Mesenchymal stem cell (in vitro differentiated cells and primary cell): Measurements from ENCODE around the gene ADCY10.
A peak's percentile ranks its signal among the peaks of the same experiment; 100 is the strongest.

ENCODE experiments used
- DNase-seq: peaks from one replicate; pipeline ENCODE4 v3.0.0-alpha.2; 2013
- H2AFZ ChIP-seq: one replicate; pipeline ENCODE4 v1.6.1; 2013; ENCODE audit warnings: low read depth, mild to moderate bottlenecking, control low read depth, inconsistent platforms, low read length, moderate library complexity
- H2AK5ac ChIP-seq: 2 replicates; pipeline ENCODE4 v1.6.1; 2013; ENCODE audit warnings: low read length, moderate library complexity, mild to moderate bottlenecking, inconsistent platforms; ENCODE audit not compliant: severe bottlenecking
- H2BK120ac ChIP-seq: one replicate; pipeline ENCODE4 v1.6.1; 2013; ENCODE audit warnings: low read depth, mild to moderate bottlenecking, inconsistent platforms, low read length, moderate library complexity
- H2BK12ac ChIP-seq, 2 experiments: one replicate each; pipeline ENCODE4 v1.6.1; 2013; ENCODE audit warnings: inconsistent platforms in 2 of 2, low read length in 2 of 2, mild to moderate bottlenecking in 2 of 2, moderate library complexity in 2 of 2, control low read depth in 1 of 2
- H2BK15ac ChIP-seq: one replicate; pipeline ENCODE4 v1.6.1; 2013; ENCODE audit warnings: mild to moderate bottlenecking, low read depth, inconsistent platforms; ENCODE audit not compliant: poor library complexity, severe bottlenecking
- H2BK5ac ChIP-seq: 2 replicates; pipeline ENCODE4 v1.6.1; 2013; ENCODE audit warnings: low read depth, mild to moderate bottlenecking, low read length, control low read depth, inconsistent platforms; ENCODE audit not compliant: poor library complexity, severe bottlenecking
- H3K14ac ChIP-seq, 2 experiments: one replicate each; pipeline ENCODE4 v1.6.1; 2013; ENCODE audit warnings: inconsistent platforms in 2 of 2, low read length in 2 of 2, control low read depth in 1 of 2, mild to moderate bottlenecking in 1 of 2, moderate library complexity in 1 of 2
- H3K18ac ChIP-seq, 2 experiments: one replicate each; pipeline ENCODE4 v1.6.1; 2013; ENCODE audit warnings: inconsistent platforms in 2 of 2, low read length in 2 of 2, control low read depth in 1 of 2, low read depth in 1 of 2, mild to moderate bottlenecking in 1 of 2
- H3K23ac ChIP-seq, 2 experiments: one replicate each; pipeline ENCODE4 v1.6.1; 2013; ENCODE audit warnings: inconsistent platforms in 2 of 2, low read length in 2 of 2, mild to moderate bottlenecking in 2 of 2, moderate library complexity in 2 of 2, control low read depth in 1 of 2
- H3K27ac ChIP-seq: 2 replicates; pipeline ENCODE4 v1.5.1; 2013; ENCODE audit warnings: mild to moderate bottlenecking, moderate library complexity, low read length, control low read depth, inconsistent platforms; ENCODE audit not compliant: poor library complexity, severe bottlenecking
- H3K27me3 ChIP-seq, 2 experiments: 2 replicates each; pipeline versions ENCODE4 v1.6.1 to v1.7.0; 2013; ENCODE audit warnings: low read length in 2 of 2, mild to moderate bottlenecking in 2 of 2, moderate library complexity in 2 of 2, control low read depth in 1 of 2, inconsistent platforms in 1 of 2; ENCODE audit not compliant: control insufficient read depth in 1 of 2, insufficient read depth in 1 of 2
- H3K36me3 ChIP-seq, 2 experiments: 2 replicates each; pipeline versions ENCODE4 v1.6.1 to v1.7.0; 2013; ENCODE audit warnings: low read length in 2 of 2, control low read depth in 1 of 2, inconsistent platforms in 1 of 2, low read depth in 1 of 2, mild to moderate bottlenecking in 1 of 2; ENCODE audit not compliant: insufficient read depth in 2 of 2, control insufficient read depth in 1 of 2
- H3K4ac ChIP-seq, 2 experiments: one replicate each; pipeline ENCODE4 v1.6.1; 2013; ENCODE audit warnings: inconsistent platforms in 2 of 2, low read length in 2 of 2, mild to moderate bottlenecking in 2 of 2, moderate library complexity in 2 of 2, control low read depth in 1 of 2, low read depth in 1 of 2
- H3K4me1 ChIP-seq: 2 replicates; pipeline ENCODE4 v1.6.1; 2013; ENCODE audit warnings: low read depth, low read length, control low read depth; ENCODE audit not compliant: control insufficient read depth, insufficient read depth
- H3K4me2 ChIP-seq: 2 replicates; pipeline ENCODE4 v1.6.1; 2013; ENCODE audit warnings: low read length, mild to moderate bottlenecking, inconsistent platforms; ENCODE audit not compliant: poor library complexity, severe bottlenecking
- H3K4me3 ChIP-seq, 2 experiments: 2 replicates each; pipeline versions ENCODE4 v1.5.1 to v1.7.0; 2013; ENCODE audit warnings: low read length in 2 of 2, mild to moderate bottlenecking in 2 of 2, control low read depth in 1 of 2, low read depth in 1 of 2; ENCODE audit not compliant: insufficient read depth in 1 of 2
- H3K79me1 ChIP-seq: replicated peaks from 2 replicates; pipeline ENCODE4 v1.6.1; 2013; ENCODE audit warnings: mild to moderate bottlenecking, control low read depth, low read length, inconsistent platforms; ENCODE audit not compliant: poor library complexity, severe bottlenecking
- H3K9ac ChIP-seq: 2 replicates; pipeline ENCODE4 v1.7.0; 2013; ENCODE audit warnings: mild to moderate bottlenecking, low read length, moderate library complexity
- H3K9me3 ChIP-seq: 2 replicates; pipeline ENCODE4 v1.7.0; 2013; ENCODE audit warnings: mild to moderate bottlenecking, low read length; ENCODE audit not compliant: control insufficient read depth
- H4K8ac ChIP-seq: one replicate; pipeline ENCODE4 v1.6.1; 2013; ENCODE audit warnings: inconsistent platforms, mild to moderate bottlenecking, low read length, moderate library complexity
- H4K91ac ChIP-seq: one replicate; pipeline ENCODE4 v1.6.1; 2013; ENCODE audit warnings: mild to moderate bottlenecking, low read length, inconsistent platforms
- WGBS: methylation state at CpG from one replicate; pipeline ENCODE4 v1.1.7; 2013; ENCODE audit warnings: mixed read lengths; 5-methylcytosine and 5-hydroxymethylcytosine counted together

Gene ADCY10

DNA sequence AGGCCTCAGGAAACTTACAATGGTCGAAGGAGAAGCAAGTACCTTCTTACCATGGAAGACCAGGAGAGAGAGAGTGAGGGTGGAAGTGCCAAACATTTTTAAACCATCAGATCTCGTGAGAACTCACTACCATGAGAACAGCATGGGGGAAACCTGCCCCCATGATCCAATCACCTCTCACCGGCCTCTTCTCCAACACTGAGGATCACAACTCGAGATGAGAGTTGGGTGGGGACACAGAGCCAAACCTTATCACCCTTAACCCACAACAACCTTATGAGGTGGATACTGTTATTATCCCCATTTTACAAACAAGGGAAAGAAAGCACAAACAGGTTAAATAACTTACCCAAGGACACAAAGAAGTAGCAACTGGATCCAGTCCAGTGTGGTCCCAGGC, 111.7 kb downstream of the ADCY10 start:
- no peaks in the 10 kb centered on the region for H3K9me3 ChIP-seq
- 98% methylated on average over 4 of the region's 4 CpGs for WGBS
- no peak overlapping the region for H4K91ac ChIP-seq

DNA sequence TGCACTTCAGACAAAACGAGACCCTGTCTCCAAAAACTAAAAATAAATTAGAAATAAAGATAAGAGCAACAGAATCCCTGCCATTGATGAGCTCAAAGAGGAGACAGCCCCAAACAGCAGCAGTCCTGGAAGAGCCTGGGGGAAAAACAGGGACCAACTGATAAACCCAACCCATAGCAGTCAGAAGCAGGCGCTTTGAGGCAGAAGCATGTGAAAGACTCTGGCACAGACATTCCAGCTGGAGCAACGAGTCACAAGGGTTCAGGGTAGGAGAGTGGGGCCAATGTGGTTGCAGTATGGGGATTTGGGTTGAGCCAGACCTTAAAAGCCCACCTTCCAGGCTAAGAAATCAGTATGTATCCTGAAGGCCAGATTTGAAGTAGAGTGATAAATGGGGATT, 113.7 kb downstream of the ADCY10 start:
- H3K4me1 ChIP-seq, result peaks cover 15% of the 10 kb centered on the region
- no peak overlapping the region for H4K8ac ChIP-seq
- no peak overlapping the region for H3K23ac ChIP-seq
- peaks cover 0 to 12% of the 10 kb centered on the region in 2 experiments for H3K36me3 ChIP-seq
- no peak overlapping the region for H2BK5ac ChIP-seq
- no peak overlapping the region for H3K14ac ChIP-seq
- no peak overlapping the region for H3K4me2 ChIP-seq
- H3K27me3 ChIP-seq, result no peaks in the 10 kb centered on the region
- no peaks in the 10 kb centered on the region for H3K9me3 ChIP-seq
- no peak overlapping the region for H2BK15ac ChIP-seq
- no peak overlapping the region for H3K27ac ChIP-seq
- H3K9ac ChIP-seq, result no peak overlapping the region
- no peak overlapping the region for H2AK5ac ChIP-seq
- no peak overlapping the region for H2BK120ac ChIP-seq
- H3K4me3 ChIP-seq, result no peak overlapping the region
- no peak overlapping the region for H4K91ac ChIP-seq
- no peak for DNase-seq
- no peak overlapping the region for H3K4ac ChIP-seq
- peaks cover 6% of the 10 kb centered on the region for H3K79me1 ChIP-seq
- H2BK12ac ChIP-seq, result no peak overlapping the region
- no peak overlapping the region for H2AFZ ChIP-seq
- H3K18ac ChIP-seq, result peak overlapping the region in 1 of 2 experiments; percentile 18
- 77% methylated on average over 3 of the region's 3 CpGs for WGBS

More for the DNA sequence above, 111.7 kb downstream of the ADCY10 start:
- H3K27ac ChIP-seq, result no peak overlapping the region
- no peak overlapping the region for H2AFZ ChIP-seq
- H2BK120ac ChIP-seq, result no peak overlapping the region
- H3K79me1 ChIP-seq, result peaks cover 6% of the 10 kb centered on the region
- no peak overlapping the region for H3K9ac ChIP-seq
- DNase-seq, result no peak
- no peak overlapping the region for H3K23ac ChIP-seq
- H3K4ac ChIP-seq, result no peak overlapping the region
- H3K18ac ChIP-seq, result no peak overlapping the region
- no peak overlapping the region for H2AK5ac ChIP-seq
- H2BK12ac ChIP-seq, result no peak overlapping the region
- H3K14ac ChIP-seq, result no peak overlapping the region
- no peak overlapping the region for H2BK15ac ChIP-seq
- no peaks in the 10 kb centered on the region for H3K27me3 ChIP-seq
- H3K4me2 ChIP-seq, result no peak overlapping the region
- no peak overlapping the region for H2BK5ac ChIP-seq
- H3K36me3 ChIP-seq, result peaks cover 0 to 12% of the 10 kb centered on the region in 2 experiments
- H4K8ac ChIP-seq, result no peak overlapping the region
- H3K4me1 ChIP-seq, result peaks cover 12% of the 10 kb centered on the region
- H3K4me3 ChIP-seq, result no peak overlapping the region

DNA sequence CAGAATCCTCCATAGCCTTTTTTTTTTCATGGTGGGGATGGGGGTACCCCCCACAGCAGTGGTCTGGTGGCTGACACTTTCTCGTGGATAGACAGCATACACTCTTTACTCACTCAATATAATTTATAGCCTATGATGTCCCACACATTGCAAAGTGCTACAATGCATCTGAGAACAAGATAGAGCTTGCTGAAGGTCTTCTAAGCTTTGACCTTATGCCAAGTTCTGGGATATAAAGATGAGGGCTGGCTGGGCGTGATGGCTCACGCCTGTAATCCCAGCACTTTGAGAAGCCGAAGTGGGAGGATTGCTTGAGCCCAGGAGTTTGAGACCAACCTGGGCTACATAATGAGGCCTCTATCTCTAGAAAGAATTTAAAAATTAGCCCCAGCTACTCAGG, 114.2 kb downstream of the ADCY10 start:
- no peak overlapping the region for H3K18ac ChIP-seq
- H3K23ac ChIP-seq, result no peak overlapping the region
- no peak overlapping the region for H4K8ac ChIP-seq
- H2AFZ ChIP-seq, result no peak overlapping the region
- H4K91ac ChIP-seq, result no peak overlapping the region
- no peak overlapping the region for H2BK120ac ChIP-seq
- peaks cover 12% of the 10 kb centered on the region for H3K4me1 ChIP-seq
- no peak overlapping the region for H2BK15ac ChIP-seq
- no peak for DNase-seq
- H3K4me2 ChIP-seq, result no peak overlapping the region
- H3K27me3 ChIP-seq, result no peaks in the 10 kb centered on the region
- 49% methylated on average over 3 of the region's 4 CpGs for WGBS
- H2BK12ac ChIP-seq, result no peak overlapping the region
- H3K4ac ChIP-seq, result no peak overlapping the region
- H2AK5ac ChIP-seq, result no peak overlapping the region
- H3K9ac ChIP-seq, result no peak overlapping the region
- H3K4me3 ChIP-seq, result no peak overlapping the region
- H3K14ac ChIP-seq, result no peak overlapping the region
- H3K9me3 ChIP-seq, result no peaks in the 10 kb centered on the region
- H3K79me1 ChIP-seq, result peaks cover 6% of the 10 kb centered on the region
- H3K36me3 ChIP-seq, result peaks cover 0 to 12% of the 10 kb centered on the region in 2 experiments
- H3K27ac ChIP-seq, result no peak overlapping the region
- no peak overlapping the region for H2BK5ac ChIP-seq

DNA sequence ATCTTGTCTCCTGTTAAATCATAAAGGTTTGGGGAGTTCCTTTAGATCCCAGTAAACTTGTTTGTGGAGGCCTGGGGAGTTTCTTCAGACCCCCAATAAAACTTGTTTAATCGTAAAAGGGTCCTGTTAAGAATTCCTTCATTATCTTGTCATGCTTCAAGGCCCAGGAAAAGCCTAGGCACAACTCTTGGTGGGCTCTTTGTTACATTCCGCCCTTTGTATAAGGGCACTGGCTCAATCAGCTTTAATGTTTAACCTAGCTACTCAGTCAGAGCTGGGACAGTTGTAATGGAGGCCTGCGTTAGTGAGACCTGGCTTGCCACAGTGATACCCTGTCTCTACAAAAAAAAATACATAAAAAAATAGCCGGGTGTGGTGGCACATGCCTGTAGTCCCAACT, 115.0 kb downstream of the ADCY10 start:
- Histone ChIP-seq H2BK12ac (no peak overlapping the region), H4K91ac (no peak overlapping the region), H3K4ac (no peak overlapping the region), H3K23ac (no peak overlapping the region), H2BK120ac (no peak overlapping the region), H2AFZ (no peak overlapping the region), H3K36me3 (peaks cover 0 to 12% of the 10 kb centered on the region in 2 experiments), H3K79me1 (peaks cover 9% of the 10 kb centered on the region), H3K4me1 (peaks cover 11% of the 10 kb centered on the region), H2AK5ac (no peak overlapping the region), H2BK15ac (no peak overlapping the region), H3K4me3 (no peak overlapping the region), H2BK5ac (no peak overlapping the region), H3K27me3 (no peaks in the 10 kb centered on the region), H3K4me2 (no peak overlapping the region), H3K9me3 (no peaks in the 10 kb centered on the region), H3K9ac (no peak overlapping the region), H3K14ac (no peak overlapping the region), H3K18ac (no peak overlapping the region), H4K8ac (no peak overlapping the region), H3K27ac (peak overlapping the region; percentile 69)
- DNase-seq, result no peak
- whole genome bisulfite sequencing, result 91% methylated on average over 4 of the region's 4 CpGs
